ENCODE results near the gene DEFB131B. TPM values are rescaled to one million over a fixed set of nuclear protein-coding genes. Genes with fewer than 3 reads are reported as not detected.
"Not testable (repeated sequence)": the region's sequence is repeated elsewhere in the genome, so short reads cannot be mapped to it uniquely, and the experiment has no call there.

The DEFB131B gene
- total RNA-seq, 1 experiment from 2014 or later = not detected

DNA sequence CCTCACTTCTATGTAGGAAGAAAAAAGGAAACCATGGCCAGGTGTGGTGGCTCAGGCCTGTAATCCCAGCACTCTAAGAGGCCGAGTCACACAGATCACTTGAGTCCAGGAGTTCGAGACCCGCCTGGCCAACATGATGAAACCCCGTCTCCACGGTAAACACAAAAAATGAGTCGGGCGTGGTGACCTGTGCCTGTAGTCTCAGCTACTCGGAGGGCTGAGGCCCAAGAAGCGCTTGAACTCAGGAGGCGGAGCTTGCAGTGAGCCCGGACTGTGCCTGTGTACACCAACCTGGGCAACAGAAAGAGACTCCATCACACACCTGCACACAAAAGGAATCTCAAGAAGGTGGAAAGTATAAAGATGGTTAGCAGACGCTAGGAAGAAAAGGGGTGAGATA lies 17.7 kb downstream of the DEFB131B start:
- no peak for DNase-seq (ENCODE audit: low read depth, low spot score)
- in situ Hi-C loops (cut with HindIII; ENCODE audit: low pct_unique_long_range_greater_than_20kb, low sequenced_read_pairs) = no loop called here

DNA sequence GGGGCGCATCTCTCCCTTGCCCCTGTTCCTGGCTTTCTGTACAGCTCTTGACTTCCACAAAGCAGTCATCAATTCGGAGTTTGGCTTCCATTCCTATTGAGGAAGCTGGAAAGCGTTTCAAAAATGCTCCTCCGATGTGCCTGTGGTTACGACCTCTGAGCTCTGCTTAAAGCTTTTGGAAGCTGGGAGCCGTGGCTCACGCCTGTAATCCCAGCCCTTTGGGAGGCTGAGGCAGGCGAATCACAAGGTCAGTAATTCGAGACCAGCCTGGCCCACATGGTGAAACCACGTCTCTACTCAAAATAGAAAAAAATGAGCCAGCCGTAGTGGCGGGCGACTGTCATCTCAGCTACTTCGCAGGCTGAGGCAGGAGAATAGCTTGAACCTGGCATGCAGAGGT lies 22.9 kb downstream of the DEFB131B start:
- DNase-seq (ENCODE audit: low read depth, low spot score); in situ Hi-C loops (cut with HindIII; ENCODE audit: low pct_unique_long_range_greater_than_20kb, low sequenced_read_pairs): not testable (repeated sequence)

DNA sequence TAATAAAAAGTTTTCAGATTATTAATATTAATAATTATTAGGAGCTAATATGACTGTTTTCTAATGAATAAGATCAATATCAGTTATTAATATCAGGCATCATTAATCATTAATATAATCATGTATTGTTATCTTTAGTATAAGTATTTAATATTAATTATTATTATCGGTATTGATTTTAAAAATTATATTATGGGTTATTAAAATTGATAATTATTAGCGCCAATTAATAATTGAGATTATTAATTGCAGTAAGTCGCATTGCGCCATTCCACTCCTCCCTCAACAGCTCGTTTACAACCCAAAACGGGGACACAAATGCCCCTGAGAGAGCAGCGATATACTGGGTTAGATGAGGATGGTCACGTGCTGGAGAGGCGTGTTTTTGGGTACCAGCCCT lies 30.0 kb downstream of the DEFB131B start:
- in situ Hi-C loops (cut with HindIII; ENCODE audit: low pct_unique_long_range_greater_than_20kb, low sequenced_read_pairs) = no loop called here

DNA sequence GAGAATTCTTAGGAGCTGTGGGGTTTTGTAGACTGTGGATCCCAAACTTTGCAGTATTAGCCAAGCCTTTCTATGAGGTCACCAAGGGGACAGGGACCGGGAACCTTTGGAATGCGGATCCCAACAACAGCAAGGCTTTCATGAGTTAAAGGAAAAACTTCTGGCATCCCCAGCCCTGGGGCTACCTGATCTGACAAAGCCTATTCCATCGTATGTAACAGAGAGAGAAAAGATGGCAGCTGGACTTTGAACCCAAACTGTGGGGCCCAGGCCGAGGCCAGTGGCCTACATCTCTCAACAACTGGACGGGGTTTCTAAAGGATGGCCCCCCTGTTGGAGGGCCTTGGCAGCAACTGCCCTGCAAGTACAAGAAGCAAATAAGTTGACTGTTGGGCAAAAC lies 32.5 kb downstream of the DEFB131B start:
- DNase-seq (ENCODE audit: low read depth, low spot score); in situ Hi-C loops (cut with HindIII; ENCODE audit: low pct_unique_long_range_greater_than_20kb, low sequenced_read_pairs): not testable (repeated sequence)

More for the DNA sequence above, 30.0 kb downstream of the DEFB131B start:
- no peak for DNase-seq (ENCODE audit: low read depth, low spot score)

DNA sequence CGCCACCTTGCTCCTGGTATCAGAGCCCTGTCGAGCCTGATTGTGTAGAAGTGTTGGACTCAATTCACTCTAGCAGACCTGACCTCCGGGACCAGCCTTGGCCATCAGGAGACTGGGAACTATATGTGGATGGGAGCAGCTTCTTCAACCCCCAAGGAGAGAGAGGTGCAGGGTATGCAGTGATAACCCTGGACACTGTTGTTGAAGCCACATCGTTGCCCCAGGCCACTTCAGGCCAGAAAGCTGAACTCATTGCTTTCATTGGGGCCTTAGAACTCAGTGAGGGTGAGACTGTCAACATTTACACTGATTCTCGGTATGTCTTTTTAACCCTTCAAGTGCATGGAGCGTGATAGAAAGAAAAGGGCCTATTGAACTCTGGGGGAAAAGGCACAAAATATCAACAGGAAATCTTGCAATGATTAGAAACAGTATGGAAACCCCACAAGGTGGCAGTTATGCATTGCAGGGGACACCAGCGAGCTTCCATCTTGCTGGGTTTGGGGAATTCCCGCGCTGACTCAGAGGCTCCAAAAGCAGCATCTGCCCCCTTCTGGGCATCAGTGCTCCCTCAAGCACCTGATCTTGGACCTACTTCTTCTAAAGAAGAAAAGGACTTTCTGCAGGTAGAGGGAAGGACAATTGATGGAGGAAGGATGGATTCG lies 33.2 kb downstream of the DEFB131B start:
- in situ Hi-C loops (cut with HindIII; ENCODE audit: low pct_unique_long_range_greater_than_20kb, low sequenced_read_pairs); DNase-seq (ENCODE audit: low read depth, low spot score): not testable (repeated sequence)

DNA sequence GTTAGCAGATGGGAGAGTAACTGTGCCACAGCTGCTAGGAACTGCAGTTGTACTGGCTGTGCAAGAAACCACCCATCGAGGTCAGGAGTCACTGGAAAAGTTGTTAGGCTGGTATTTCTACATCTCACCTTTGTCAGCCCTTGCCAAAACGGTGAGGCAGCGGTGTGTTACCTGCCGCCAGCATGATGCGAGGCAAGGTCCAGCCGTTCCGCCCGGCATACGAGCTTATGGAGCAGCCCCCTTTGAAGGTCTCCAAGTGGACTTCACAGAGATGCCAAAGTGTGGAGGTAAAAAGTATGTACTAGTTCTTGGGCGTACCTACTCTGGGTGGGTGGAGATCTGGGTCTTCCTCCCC lies 33.7 kb downstream of the DEFB131B start:
- in situ Hi-C loops (cut with HindIII; ENCODE audit: low pct_unique_long_range_greater_than_20kb, low sequenced_read_pairs); DNase-seq (ENCODE audit: low read depth, low spot score): not testable (repeated sequence)

DNA sequence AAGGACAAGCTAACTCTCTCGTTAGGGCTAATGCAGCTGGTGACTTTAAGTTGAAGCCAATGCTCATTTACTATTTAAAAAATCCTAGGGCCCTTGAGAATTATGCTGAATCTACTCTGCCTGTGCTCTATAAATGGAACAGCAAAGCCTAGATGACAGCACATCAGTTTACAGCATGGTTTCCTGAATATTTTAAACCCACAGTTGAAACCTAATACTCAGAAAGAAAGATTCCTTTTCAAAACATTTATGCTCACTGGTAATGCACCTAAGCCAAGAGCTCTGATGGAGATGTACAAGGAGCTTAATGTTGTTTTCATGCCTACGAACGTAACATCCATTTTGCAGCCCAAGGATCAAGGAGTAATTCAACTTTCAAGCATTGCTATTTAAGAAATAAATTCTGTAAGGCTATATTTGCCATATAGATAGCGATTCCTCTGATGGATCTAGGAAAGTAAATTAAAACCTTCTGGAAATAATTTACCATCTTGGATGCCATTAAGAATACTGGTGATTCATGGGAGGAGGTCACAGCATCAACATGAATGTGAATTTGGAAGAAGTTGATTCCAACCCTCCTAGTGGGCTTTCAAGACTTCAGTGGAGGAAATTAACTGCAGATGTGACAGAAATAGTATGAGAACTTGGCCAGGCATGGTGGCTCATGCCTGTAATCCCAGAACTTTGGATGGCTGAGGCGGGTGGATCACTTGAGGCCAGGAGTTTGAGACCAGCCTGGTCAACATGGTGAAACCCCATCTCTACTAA lies 35.7 kb downstream of the DEFB131B start:
- in situ Hi-C loops (cut with HindIII; ENCODE audit: low pct_unique_long_range_greater_than_20kb, low sequenced_read_pairs) = no loop called here

DNA sequence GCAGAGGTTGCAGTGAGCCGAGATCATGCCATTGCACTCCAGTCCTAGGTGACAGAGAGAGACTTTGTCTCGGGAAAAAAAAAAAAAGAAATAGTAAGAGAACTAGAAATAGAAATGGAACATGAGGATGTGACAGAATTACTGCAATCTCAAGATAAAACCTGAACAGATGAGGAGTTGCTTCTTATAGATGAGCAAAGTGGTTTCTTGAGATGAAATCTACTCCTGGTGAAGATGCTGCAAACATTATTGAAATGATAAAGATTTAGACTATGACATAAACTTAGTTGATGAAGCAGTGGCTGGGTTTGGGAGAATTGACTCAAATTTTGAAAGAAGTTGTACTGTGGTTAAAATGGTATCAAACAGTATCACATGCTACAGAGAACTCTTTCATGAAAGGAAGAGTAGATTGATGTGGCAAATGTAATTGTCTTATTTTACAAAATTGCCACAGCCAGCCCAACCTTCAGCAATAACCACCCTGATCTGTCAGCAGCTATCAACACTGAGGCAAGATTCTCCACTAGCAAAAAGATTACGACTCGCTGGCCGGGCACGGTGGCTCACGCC lies 36.5 kb downstream of the DEFB131B start:
- DNase-seq (ENCODE audit: low read depth, low spot score) = no peak

More for the DNA sequence above, 35.7 kb downstream of the DEFB131B start:
- no peak for DNase-seq (ENCODE audit: low read depth, low spot score)

DNA sequence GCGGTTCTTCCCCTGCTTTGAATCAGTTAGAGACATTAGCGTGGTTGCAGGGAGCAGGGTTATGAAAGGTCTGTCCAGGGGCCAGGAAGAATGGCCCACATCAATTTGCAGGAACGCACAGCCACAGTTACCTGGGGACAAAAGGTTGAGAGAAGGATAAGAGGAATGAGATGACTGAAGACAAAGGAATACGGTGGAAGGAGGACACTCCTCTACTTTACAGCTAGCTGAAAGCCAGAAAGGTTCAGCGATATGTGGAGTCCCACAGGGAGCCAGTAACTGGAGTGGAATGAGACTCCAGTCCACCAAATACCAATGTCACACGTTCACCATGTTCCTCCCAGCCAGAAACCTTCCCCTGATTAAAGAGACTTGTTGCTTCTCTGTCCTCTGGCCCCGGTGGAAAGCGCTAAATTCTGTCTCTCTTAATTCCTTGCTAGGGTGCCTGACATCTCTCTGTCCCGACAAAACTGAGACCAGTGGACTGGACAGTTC lies 39.4 kb downstream of the DEFB131B start:
- in situ Hi-C loops (cut with HindIII; ENCODE audit: low pct_unique_long_range_greater_than_20kb, low sequenced_read_pairs) = no loop called here
- DNase-seq (ENCODE audit: low read depth, low spot score) = no peak

More for the DNA sequence above, 36.5 kb downstream of the DEFB131B start:
- in situ Hi-C loops (cut with HindIII; ENCODE audit: low pct_unique_long_range_greater_than_20kb, low sequenced_read_pairs) = no loop called here

DNA sequence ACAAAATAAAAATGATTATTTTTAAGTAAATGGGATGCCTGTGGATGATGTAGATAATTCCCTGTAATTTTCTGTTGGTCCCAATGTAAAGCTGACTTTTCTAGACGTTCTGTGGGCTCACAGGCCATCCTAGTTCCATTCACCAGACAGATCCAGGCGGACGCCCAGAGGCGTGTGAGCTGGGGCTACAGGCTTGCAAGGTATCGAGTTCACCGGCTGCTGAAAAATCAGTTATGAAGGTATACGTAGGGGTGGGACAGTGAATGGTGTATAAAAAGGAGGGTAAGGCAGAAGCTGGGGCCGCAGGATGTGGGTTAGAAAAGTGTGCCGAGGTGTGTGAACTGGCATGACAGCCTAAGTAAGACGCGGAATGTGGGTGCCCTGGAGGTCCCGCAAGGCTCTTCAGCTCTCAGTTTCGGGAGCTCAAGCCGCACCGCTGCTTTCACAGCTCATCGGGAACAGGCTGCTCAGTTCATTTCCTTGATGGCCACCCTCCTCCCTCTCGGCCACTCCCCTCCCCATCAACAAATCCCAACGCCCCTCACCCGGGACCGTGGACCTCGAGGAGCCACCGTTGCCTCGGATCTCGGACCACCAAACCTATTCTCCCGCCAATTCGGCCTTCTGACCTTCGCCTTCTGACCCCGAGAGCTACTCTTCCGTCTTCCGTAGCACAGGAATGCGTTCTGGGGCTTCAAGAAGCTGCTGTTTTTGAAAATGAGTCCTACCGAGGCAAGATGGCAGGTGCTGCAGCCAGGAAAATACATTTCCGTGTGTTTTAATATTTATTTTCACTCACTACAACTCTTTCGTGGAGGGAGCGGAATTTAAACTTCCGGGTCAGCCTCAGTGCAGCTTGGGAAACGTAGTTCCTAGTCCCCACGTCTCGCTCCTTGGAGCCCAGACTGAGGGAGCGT lies 49.8 kb downstream of the DEFB131B start, which contains the start of gene XNDC1N:
Gene XNDC1N (minus strand): TSS at position 775 of the 917 bp plus-strand sequence. CDS start 5,241 bp downstream, outside the sequence.
- DNase-seq (ENCODE audit: low read depth, low spot score) = peak; percentile 97
- in situ Hi-C loops (cut with HindIII; ENCODE audit: low pct_unique_long_range_greater_than_20kb, low sequenced_read_pairs) = no loop called here

DNA sequence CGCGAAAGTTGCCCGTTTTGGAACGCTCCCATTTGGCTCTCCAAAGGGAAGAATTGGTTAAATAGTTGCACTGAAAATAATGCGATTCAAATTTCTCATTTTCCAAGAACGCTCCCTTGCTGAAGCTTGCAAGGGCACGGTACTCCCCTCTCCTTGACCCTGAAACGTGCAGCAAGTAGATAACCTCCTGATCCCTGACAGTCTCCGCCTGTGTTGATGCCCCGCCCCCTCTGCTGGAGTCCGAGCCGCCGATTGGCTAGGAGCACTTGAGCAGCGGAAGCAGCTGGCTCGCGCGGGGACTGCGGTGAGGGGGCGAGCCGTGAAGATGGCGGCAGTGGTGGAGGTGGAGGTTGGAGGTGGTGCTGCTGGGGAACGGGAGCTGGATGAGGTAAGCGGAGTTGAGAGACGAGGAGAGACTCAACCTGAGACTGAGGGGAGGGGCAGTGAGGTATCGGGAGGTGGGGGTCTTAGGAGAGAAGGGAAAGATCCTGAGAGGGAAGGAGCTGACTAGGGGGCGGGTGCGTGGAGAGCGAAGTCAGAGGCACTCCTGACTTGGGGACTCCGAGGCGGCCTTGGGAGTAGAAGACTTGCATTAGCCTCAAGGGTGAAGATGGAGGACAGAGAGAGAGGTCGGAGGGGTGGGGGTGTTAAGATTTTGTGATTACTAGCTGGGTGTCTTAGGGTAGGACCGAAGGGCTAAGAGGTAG lies 50.6 kb downstream of the DEFB131B start, which contains the start of gene RNF121:
Gene RNF121 (plus strand): TSS at position 310 of the 707 bp plus-strand sequence. CDS start 16 bp downstream, at position 326.
- peak; percentile 99 for DNase-seq (ENCODE audit: low read depth, low spot score)
- in situ Hi-C loops (cut with HindIII; ENCODE audit: low pct_unique_long_range_greater_than_20kb, low sequenced_read_pairs) = no loop called here

DNA sequence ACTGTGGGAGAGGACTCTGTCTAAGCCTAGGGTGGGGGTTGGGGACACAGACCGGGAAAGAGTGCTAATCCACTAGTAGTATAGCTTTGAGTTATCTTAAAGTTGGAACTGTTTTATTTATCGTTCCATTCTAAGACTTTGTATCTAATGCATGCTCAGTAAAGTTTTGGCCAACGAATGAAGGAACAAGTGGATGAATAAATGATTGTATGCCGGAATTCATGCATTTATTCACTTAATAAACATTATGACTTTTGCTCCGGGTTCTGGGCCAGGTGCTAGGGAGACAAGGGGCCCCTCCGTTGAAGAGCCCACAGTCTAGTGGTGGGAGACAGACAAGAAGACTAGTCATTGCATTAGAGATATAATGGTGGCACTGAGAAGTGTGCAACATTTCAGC lies 51.2 kb downstream of the DEFB131B start:
- in situ Hi-C loops (cut with HindIII; ENCODE audit: low pct_unique_long_range_greater_than_20kb, low sequenced_read_pairs) = no loop called here
- DNase-seq (ENCODE audit: low read depth, low spot score) = no peak

DNA sequence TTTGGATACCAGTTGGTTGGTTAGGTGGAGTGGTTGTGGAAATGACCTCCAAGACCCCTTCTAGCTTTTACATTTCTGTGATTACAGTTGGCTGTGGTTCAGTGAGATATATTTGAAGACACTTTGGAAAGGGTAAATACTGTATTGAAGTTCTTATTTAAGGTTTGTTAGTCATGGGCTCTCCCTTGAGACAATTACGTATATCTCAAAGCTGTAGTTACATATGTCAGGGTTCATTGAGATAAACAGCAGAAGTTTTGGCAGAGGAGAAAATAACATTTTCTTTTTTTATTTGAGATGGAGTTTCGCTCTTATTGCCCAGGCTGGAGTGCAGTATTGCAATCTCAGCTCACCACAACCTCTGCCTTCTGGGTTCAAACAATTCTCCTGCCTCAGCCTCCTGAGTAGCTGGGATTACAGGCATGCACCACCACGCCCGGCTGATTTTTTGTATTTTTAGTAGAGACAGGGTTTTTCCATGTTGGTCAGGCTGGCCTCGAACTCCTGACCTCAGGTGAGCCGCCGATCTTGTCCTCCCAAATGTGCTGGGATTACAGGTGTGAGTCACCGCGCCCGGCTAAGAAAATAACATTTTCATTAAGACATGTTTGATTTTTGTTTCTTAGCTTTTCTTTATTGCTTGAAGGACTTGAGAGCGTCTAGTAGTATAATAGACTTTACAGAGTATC lies 52.4 kb downstream of the DEFB131B start:
- in situ Hi-C loops (cut with HindIII; ENCODE audit: low pct_unique_long_range_greater_than_20kb, low sequenced_read_pairs) = no loop called here
- no peak for DNase-seq (ENCODE audit: low read depth, low spot score)

DNA sequence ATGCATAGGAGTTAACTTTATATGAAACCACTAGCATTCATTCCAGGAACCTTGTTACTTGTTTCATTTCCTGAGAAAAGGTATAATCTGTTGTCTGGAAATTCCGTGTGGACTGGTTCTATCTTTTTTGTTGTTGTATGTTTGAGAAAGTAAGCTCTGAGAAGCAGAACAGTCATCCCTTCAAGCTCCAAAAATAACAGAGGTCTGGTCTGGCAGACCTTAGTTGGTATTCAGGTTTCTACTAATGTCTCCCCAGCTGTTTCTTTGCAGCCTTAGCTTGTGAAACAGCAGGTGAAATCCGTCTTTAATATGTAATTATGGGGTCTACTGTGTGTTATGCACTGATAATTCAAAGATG lies 53.0 kb downstream of the DEFB131B start:
- in situ Hi-C loops (cut with HindIII; ENCODE audit: low pct_unique_long_range_greater_than_20kb, low sequenced_read_pairs) = no loop called here

DNA sequence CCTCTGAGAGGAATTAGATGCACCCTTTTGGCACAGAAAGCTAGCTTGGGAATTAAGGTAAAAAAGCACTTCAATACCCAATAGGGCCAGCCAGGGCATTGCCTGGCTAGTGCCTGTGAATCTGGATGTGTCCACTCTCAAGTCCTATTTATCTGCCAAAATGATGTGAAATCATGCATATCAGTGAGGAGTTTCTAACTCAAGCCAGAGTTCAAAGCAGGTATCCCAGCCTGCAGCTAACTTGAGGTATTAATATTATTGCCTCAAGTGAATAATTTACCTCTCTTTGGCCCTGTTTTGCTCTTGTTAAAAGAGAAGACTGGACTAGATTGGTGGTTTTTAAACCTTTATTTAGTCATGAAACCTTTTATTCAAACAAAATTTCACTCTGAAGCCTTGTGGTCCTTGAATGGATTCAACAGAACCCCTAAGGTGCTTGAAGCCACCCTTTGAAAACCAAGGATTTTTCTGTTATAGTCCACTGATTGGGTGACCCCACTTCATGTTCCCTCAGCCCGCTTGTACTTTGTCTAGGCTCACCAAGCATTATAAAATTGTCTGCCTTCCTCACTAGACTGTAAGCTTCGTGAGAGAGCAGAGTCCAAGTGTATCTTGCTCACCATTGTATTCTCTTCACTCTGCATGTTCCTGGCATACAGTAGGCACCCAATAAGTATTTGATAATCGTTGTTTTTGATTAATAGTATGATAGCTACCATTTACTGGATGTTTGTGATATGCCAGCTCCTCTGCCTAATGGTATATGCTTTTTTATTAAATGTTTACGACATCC lies 55.1 kb downstream of the DEFB131B start:
- no peak for DNase-seq (ENCODE audit: low read depth, low spot score)
- in situ Hi-C loops (cut with HindIII; ENCODE audit: low pct_unique_long_range_greater_than_20kb, low sequenced_read_pairs) = no loop called here

More for the DNA sequence above, 53.0 kb downstream of the DEFB131B start:
- no peak for DNase-seq (ENCODE audit: low read depth, low spot score)
